Measurements from ENCODE around the gene PHF24. TPM values are rescaled to one million over a fixed set of nuclear protein-coding genes. Genes with fewer than 3 reads are reported as not detected.

Gene PHF24
- polyA plus RNA-seq, 3 donors: 0.14 to 0.47 (median 0.18) TPM

DNA sequence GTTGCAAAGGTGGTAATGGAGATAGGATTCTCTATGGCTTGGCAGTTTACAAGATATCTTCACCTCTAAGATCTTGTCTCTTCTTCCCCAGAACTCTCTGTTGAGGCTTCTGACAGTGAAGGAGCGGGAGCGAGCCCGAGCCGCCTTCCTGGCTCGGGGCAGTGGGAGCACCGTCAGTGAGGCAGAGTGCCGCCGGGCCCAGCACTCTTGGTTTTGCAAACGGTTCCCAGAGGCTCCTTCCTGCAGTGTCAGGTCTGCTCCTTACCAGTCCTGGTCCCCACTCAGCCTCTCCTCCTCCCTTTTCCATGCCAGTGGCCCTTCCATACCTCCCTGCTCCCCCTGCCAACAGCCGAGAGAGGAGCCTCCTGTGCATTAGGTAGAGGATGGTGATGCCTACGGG is 18.9 kb downstream of the PHF24 start:
- no peak for DNase-seq (ENCODE audit: extremely low read depth in 1 of 11, low read depth in 9 of 11, low spot score in 4 of 11)

DNA sequence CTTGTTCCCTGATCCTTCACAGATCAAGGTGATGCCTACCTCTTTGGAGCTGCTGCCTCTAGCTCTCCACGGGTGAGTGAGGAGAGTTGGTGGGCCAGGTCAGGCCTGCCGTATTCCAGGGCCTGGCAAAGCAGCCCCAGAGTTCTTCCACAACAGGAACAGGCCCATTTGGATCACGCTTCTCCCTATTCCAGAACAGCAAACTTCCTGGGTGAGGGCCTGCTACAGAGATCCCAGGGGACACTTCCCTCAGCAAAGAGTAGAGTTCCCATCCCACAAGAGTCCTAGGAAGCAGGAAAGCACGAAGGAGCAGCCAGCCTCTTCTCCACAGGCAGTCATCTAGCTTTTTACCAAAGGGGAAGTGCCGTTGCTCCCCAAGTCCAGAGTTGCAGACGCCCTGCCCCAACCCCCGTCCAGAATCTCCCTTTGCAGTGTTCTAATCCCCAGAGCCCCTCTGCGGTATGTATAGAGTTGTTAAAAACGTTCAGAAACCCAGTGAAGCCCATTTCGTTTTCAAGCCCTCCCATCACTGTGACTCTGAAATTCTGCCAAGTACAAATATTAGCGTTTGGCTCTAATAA is 22.2 kb downstream of the PHF24 start:
- DNase-seq (ENCODE audit: extremely low read depth in 1 of 11, low read depth in 9 of 11, low spot score in 4 of 11): no peak

DNA sequence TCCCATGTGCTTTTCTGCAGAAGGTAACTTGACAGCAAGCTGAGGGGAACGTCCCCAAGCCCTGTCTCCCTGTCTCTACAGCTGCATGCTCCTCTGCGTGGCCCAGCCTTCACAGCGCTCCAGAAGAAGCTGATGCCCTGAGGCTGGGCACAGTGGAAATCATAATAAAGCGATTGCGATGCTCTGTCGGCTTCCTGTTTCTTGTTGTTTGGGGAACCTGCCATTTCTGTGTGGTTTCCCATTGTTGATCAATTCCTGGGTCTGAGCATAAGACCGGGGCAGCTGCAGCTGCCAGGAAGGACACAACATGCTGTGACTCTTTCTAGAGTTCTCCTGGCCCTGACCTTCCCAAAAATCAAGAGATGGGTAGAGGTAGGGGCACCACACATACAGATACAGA is 24.3 kb downstream of the PHF24 start:
- DNase-seq (ENCODE audit: extremely low read depth in 1 of 11, low read depth in 9 of 11, low spot score in 4 of 11): no peak

DNA sequence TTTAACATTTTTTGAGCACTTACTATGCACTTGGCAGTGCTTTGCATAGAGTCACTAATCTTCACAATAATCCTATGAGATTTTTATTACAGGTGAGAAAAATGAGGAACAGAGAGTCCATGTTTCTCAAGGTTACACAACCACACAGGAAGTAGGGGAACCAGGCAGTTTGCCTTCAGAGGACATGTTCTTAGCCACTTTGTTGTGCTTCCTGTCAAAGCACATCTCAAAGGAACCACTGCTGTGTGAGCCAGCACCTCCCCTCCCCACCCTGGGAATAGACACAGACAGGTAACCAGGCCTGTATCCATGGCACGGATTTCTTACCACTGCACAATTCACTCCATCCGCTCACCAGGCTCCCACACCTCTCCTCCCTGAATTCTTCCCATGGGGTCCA is 25.1 kb downstream of the PHF24 start:
- no peak for DNase-seq (ENCODE audit: extremely low read depth in 1 of 11, low read depth in 9 of 11, low spot score in 4 of 11)

DNA sequence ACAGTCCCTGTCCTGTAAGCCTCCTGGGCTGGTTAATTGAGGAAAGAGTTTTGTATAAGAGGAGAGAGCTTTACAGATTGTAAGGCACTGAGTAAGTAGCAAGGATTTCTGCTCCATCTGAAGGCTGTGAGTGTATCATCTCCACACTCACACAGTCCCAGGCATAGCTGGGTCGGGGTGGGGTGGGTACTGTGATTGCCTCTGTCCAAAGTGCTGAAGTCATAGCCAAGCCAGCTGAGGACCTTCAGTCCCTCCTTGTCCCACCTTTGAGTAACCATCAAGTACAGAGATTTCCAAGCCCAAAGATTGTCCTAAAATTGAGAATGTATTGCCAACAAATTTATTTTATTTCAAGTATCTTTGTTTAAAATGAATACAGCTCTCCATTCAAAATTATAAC is 26.0 kb downstream of the PHF24 start:
- peak in 5 of 11 donors; percentile 65 to 74 (median 69) for DNase-seq (ENCODE audit: extremely low read depth in 1 of 11, low read depth in 9 of 11, low spot score in 4 of 11)

DNA sequence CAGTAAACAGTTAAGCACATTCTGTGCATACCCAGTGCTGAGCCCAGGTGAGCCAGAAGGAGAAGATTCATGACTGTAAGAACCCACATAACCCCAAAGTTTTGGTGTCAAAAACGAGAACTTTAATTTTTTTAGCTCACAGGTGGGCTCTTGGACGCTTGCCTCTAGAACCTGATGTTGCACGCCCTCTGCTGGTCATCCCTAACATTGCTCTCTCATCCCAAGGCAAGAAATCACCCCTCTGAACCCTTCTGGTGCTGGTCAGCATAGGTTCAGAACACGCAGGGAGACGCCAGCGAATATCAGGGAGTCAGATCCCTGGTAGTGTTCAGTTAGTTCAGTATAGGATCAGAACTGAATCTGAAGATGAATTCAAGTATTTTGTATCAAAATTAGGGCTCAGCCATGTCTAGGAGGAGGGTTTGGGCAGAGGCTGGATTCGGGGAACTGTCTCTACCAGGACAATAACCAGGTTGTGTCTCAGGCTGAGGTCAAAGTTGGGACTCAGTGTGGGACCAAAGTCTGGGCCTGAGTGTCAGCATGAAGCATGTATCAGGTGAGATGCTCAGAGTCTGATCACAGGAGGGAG is 27.3 kb downstream of the PHF24 start:
- DNase-seq (ENCODE audit: extremely low read depth in 1 of 11, low read depth in 9 of 11, low spot score in 4 of 11): peak in 1 of 11 donors; percentile 62

DNA sequence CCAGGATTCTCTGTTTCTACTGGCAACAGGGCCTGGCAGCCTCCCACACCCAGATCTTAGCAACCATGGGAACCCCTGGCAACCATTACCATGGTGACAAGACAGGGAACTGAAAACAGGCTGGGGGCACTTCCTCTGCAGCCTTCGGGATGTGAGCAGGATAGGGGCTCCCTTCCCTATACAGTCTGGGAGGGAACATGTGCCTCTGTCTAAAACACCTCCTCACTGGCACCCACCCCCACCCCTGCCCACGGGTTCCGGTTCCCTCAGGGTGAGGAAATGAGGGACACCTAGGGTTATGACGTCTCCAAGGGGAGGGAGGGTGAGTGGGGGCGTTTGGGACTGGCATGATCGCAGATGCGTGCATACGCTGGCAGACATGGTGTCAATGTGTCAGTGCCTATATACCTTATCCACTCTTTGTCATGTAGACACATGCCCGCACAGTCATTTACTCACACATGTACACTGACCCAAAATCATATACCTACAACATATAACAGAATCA is 28.5 kb downstream of the PHF24 start:
- no peak for DNase-seq (ENCODE audit: extremely low read depth in 1 of 11, low read depth in 9 of 11, low spot score in 4 of 11)

DNA sequence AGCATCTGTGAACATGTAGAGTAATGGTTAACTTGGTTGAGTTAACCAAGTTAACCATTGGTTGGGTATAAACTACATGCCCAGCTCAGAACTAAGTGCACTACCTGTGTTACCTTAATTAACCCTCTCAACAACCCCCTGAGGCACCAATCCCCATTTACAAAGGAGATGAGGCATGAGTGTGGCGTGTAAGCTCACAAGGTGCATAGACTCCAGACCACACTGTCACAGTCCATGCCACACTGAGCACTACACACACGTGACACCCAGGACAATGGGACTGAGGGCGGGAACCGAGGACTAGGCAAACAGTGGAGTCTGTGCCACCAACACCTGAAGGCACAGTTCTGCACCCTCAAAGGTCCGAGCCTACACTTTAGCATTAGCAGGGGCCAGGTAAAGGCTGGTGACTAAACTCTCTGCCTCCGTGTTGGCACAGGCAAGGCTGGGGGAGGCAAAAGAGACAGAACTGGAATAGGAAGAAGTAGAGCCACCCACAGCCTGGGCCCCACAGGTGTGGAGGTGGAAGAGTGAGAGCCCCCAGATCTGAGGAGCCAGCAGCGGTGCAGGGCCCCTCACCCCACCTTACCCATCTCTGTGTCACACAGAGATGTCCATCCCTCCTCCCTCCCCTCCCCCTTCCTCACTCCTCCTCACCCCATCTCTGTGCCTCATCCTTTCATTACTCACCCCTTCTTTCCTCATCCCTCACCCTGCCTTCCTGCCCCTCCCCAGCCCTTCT is 29.2 kb downstream of the PHF24 start:
- no peak for DNase-seq (ENCODE audit: extremely low read depth in 1 of 11, low read depth in 9 of 11, low spot score in 4 of 11)

DNA sequence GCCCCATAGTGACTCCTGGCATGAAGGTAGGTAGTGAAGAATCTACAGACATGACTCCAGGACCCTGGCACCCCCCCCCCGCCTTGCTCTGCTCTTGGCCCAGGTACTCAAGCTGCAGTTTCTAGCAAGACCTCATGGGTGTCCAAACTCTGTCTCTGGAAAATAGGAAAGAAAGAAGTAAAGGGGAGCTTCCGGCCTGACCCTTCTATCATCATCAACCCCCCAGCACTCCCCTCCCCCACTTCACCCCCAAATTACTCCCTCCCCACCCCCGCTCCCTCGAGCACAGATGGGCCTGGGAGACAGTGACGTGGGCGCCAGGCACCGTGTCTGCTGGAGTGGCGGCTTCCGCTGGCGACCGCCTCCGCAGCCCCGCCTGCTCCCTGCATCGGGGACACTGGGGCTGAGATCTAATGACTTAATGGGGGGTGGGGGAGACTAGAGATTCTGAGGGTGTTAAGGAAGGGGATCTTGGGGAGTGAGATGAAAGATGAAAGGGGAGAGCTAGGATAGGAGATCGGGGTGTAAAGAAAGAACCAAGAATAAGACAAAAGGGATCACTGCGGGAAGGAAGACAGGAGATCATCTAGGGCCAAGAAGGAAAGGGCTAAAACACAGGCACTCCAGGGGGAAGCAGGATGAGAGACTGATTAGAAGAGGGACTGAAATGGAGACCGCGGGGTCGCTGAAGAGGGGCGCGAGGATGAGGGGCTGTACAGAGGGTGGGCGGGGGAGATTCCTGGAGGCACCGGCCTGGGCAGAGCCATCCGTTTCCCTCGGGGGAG is 30.3 kb downstream of the PHF24 start:
- no peak for DNase-seq (ENCODE audit: extremely low read depth in 1 of 11, low read depth in 9 of 11, low spot score in 4 of 11)

DNA sequence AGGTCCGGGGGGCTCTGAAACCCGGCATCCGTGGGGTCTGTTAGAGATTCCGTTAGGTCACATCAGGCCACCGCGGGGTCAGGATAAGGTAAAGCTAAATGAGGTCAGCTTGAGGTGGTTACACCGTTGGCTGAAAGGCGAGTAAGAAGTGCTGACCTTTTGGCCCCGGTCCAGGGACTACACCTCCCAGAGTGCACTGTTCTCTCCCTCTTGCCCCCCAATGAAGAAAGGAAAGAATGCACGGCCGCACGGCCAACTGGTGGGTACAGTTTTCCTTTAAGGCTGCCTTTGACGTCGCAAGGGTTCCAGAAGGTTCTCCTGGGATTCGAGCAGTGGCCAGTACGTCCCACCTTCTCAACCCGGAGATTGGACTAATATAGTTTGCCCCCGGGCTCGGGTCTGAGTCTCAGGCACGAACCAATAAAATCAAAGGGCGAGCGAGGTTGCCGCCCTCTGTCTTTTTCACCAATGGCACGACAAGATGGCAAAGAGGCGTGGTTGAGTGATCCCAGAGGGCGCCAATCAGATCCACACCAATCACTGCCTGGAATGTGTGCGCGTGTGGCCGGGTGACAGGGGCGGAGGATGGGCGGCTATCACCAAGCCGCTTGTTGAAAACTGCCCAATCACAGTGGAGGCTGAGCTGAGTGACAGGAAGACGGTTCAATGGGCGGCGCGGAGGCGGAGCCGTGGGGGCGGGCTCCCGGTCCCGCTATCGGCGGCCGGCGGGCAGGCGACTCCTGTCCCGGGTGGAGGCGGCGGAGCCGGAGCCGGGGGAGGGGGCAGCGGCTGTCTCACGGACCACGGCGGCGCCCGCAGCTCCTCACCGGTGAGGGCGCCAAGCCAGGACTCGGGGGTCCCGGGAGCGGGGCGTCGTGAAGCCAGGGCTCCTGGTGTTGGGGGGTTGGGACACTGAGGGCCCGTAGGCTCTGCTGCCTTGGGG is 31.2 kb downstream of the PHF24 start, which contains the start of gene DNAJB5:
Gene DNAJB5 (plus strand): TSS at position 743 of the 943 bp plus-strand sequence. CDS start 886 bp downstream, outside the sequence.
- peak; percentile 96 to 99 (median 98) for DNase-seq (ENCODE audit: extremely low read depth in 1 of 11, low read depth in 9 of 11, low spot score in 4 of 11)

DNA sequence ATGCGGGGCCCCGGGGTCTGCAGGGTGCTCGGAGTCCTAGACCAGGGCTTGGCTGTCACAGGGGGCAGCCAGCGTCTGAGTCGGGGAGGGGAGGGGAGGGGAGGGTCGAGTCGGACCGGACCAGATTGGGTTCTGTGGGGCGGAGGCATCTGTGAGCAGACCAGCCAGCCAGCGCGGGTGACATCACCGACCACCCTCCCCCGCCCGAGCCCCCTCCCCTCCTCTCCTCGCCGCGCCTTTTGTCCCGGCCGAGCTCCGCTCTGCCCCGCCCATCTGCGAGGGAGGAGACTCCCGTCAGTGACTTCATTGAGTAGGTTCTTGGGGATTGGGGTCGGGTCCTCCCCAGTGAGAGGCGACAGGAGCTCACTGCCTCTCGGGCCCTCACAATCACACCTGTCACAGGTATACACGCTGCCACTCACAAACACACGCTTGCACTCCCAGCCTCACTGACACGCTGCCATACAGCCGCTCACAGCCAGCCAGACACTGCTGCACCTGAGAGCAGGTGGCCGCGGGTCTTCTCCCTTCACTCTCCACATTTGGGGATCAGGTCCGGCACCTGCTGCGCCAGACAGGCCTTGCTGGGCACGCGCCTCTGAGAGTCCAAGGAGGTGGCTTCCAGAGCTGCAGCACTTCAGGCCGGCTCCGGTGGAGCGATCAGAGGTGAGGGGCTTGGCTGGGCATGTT is 32.0 kb downstream of the PHF24 start:
- peak in 7 of 11 donors; percentile 53 to 80 (median 66) for DNase-seq (ENCODE audit: extremely low read depth in 1 of 11, low read depth in 9 of 11, low spot score in 4 of 11)

DNA sequence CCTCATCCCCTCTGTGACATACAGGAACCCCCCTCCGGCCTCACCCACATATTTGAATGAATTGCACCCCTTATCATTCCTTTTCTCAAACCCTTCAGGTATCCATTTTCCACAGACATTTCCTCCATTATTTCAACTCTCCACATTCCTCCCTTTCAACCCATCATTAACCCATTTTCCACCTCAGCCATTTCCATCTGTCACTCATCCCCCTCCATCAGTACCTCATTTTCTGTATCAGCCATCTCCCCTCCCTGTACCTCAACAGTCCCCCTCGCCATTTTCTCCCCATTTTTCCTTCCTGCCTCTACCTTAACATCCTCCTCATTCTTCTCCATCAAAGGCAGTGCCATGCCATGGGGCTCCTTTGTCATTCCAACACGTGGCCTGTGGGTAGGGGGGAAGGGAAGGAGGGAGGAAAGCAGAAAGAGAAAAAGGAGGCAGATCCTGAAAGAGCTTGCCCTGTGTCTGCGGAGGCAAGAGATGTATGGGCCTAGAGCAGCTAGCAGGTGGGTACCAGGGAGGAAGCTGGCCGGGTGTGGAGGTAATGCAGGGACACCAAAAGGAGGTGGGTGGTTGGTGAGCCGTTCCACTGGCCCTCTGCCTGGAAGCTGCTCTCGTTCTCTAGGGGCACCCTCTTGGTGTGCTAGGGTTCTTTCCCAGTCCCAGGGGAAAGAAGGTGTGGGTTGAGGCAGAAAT is 33.0 kb downstream of the PHF24 start:
- DNase-seq (ENCODE audit: extremely low read depth in 1 of 11, low read depth in 9 of 11, low spot score in 4 of 11): no peak

DNA sequence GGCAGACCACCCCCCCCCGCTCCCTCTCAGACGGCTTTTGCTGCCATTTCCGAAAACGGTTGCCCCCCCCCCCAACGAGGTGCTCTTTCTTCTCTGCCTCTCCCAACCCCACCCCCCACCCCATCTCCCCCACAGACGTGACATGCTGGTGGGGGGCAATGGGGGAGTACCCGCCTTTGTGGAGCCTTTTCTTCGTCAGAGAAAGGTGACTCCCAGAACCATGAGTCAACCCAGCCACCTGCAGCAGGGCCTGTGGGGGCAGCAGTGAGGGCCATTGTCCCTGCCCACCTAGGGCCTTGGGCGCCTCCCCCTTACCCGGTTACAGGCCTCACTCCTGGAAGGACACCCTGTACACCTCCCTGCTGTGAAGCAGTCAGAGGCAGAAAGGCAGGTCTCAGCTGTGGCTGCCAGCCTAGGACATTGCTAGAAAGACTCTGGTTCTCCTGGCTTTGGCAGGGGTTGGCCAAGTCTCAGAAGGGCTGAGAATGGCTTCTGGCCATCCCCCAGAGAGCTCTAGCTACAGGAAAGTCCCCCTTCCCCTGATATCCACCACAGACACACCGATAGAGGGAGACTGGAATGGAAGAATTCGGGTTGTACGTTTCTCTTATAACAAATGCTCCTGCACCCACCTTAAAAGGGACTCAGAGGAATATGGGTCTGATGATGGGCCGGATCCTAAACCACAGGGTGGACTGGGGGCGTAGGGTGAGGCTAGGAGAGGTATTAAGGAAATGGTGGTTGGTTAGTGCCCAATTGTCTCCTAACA is 33.7 kb downstream of the PHF24 start:
- DNase-seq (ENCODE audit: extremely low read depth in 1 of 11, low read depth in 9 of 11, low spot score in 4 of 11): no peak

DNA sequence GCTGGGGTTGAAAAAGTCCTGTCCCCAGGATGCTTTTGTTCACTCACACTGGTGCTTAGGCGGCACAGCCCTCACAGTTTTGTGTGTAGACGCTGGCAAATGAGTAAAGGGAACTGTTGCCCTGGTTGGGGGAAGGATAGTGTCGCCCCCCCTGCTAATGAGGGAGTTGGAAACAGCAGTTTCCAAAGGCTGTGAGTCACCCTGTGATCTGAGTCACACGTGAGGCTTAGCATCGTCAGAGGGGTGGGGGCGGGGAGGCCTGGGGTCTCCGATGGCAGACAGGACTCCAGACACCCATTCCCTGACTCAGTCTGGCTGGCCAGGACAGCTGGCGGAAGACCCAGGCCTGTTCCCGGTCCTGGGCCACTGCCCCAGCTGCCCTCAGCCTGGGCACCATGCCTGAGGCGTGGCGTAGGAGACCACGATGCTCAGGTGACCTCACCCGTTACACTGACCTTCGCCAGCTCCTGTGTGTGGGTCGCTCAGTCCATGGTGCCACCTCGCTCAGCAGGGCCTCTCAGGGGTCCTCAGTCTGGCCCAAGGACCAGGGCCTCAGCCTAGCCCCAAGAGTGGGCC is 34.4 kb downstream of the PHF24 start:
- DNase-seq (ENCODE audit: extremely low read depth in 1 of 11, low read depth in 9 of 11, low spot score in 4 of 11): no peak

DNA sequence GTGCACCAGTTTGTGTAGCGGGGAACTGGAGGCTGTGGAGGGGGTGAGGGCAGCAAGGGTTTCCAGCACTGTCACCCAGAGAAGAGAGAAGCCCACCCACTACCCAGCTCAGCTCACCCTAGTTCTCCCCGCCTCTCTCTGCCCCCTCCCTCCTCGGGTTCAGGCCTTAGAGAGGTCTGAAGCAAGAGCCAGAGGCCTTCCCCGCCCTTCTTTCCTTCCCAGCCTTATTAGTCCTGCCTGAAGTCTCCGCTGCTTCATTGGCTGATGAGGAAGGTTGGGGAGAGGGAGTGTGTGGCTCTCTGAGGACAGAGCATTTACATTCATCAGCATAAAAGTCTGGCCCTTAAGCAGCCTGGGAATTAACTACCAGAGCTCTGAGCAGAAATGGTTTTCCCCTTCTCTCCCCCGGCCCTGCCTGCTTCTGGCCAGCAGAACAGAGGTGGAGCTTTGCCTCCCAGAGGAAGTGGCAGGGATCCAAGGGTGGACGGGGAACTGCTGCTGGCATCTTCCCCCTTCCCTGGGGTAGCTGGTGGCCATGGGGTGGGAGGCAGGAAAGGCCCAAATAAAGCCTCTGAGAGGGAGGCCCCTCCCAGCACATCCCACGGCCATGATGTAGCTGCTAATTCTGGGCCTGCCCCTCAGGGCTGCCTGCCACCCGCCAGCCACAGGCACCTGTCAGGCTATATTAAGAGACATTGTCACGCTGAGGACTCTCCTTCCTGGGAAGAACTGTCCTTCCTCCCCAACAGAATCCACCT is 35.6 kb downstream of the PHF24 start:
- peak in 2 of 11 donors; percentile 27 to 50 for DNase-seq (ENCODE audit: extremely low read depth in 1 of 11, low read depth in 9 of 11, low spot score in 4 of 11)

Data from renal cortex interstitium (tissue), 11 donors.